Hematopoietic multipotent progenitor cell treated with erythropoietin and hydrocortisone succinate and interleukin-3 and kit ligand, for 17 days (in vitro differentiated cells): Measurements from ENCODE around the gene HPS1.

ENCODE experiments used
- DNase-seq: peaks from one replicate; pipeline ENCODE4 v3.0.0-alpha.2; 2015; ENCODE audit warnings: low spot score

HPS1 gene

GRCh38 chr10:98432330-98432729, 14.4 kb downstream of the HPS1 start:
- DNase-seq: no peak

DNA sequence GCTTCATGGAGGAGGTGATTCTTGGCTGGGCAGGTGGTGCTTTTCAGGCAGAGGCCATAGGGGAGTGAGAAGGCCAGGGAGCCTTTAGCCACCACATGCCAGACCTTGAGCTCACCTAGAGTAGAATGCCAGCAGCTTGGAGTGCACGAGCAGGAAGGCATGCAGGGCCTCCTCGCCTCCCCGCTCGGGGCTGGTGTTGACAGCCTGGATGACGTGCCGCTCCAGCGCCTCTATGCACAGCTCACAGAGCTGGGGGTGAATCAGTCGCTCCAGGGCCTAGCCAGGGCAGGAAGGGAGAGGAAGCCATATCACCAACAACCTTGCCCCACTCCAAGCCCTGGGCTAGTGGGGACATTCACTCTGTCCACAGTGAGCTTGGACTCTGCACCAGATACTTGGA, 15.7 kb downstream of the HPS1 start:
- no peak for DNase-seq

GRCh38 chr10:98430427-98430826, 16.3 kb downstream of the HPS1 start:
- no peak for DNase-seq

GRCh38 chr10:98429320-98430072, 17.2 kb downstream of the HPS1 start:
- DNase-seq: no peak

DNA sequence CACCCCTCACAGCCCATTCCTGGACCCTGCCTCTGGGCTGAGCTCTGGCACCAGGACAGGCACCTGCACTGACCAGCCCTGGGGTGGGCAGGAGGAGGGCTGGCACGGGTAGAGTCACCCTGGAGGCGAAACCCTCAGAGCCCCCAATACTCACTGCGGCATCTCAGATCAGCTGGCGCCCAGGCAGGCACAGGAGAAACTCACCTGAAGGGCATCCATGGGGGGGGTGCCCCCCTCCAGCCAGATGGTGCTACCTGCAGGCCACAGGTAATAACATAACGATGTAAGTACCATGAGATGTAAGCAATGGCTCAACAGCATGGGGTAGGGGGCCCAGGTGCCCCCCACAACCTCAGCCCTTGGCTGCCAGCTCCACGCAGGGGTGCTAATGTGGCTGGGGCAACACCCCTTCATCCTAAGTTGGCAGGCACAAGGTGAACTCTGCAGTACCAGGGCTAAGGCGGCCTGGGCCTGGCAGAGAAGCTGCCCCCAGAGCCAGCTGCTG, 19.7 kb downstream of the HPS1 start:
- no peak for DNase-seq

DNA sequence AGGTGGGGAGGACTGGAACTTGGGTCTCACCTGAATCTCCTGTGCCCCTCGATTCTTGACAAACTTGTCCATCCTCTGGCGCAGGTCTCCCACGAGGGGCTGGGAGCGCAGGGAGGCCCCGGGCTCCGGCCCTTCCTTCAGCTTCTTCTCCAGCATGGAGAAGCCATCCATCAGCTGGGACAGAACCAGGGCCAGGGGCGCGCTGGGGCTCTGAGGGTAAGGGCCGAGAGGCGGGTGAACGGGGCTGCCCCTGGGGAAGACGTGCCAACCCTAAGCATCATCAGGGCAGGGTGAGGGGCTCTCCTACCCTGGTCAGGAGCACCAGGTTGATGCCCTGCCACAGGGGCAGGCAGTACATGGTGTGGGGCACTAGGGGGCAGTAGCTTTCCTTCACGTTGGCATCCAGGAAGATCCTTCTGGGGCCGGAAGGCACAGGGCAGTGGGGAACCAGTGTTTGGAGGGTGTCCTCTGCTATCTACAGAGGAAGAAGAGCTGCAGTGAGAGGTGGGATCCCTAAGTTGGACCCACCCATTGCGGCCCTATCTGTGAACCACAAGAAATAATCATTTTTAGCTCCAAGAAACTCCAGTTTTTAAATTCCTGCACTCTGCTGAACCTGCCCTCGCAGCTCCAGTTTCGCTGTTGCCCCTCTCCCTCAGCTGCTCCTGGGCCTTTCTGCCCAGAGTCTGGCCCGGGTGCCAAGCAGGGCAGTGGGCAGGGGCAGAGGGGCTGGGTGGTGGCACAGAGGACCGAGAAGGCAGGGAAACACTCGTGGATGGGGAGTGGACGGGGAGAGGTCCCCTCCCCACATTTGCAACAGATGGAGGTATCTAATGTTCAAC, 21.0 kb downstream of the HPS1 start:
- peak; percentile 86 for DNase-seq

GRCh38 chr10:98424295-98425254, 22.2 kb downstream of the HPS1 start:
- no peak for DNase-seq

- no peak for DNase-seq
Measured at GRCh38 chr10:98423691-98424120, 23.0 kb downstream of the HPS1 start.

DNA sequence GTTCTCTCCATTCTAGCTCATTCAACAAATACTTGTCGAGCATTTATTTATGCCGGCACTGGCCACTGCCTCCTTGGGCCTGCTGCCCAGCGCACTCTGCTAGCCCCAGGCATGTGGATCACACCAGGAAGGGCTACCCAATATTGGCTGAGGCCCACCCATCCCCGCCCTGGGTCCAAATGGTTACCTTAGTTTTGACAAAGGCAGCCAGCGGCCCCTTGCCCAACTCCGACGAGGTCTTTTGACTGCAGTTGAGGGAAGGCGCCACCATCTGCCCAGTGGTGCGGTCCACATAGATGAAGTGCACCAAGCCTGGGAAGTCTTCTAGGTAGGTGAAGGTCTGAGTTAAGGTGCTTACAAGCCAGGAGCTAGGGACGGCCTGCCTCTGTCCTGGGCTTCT, 24.6 kb downstream of the HPS1 start:
- DNase-seq: no peak

GRCh38 chr10:98420786-98421185, 25.9 kb downstream of the HPS1 start:
- DNase-seq: no peak

DNA sequence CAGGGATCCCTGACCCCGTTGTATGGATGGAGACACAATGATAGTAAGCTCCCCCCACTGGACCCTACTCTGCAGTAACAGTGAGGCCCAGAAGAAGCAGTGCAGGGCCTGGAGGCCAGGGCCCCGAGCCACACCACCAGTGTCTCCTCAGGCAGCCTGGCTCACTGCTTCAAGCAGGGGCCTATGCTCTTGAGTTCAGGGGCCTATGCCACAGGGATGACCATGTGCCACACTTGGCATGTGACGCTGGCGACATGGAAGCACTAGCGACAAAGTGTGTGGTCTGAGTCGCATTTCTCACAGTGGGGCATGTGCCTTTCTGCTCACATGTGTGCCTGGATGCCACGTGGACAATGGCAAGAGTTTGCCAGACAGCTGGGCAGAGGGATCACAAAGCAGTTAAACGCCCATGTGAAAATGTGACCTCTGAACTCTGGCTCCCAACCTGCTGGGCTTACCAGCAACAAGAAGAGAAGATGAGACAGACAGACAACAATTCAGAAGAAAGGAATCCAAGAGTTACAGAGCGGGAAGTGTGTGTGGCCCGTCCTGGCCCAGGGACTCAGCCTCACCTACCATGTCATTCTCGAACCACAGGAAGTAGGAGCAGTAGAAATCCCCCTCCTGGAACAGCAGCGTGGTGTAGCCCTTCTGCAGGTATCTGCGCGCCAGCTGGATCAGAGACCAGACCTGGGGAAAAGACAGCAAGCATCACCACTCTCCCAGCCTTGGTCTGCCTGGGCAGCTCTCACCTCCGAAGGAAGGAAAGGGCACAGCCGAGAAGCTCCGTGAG, 27.1 kb downstream of the HPS1 start:
- no peak for DNase-seq

DNA sequence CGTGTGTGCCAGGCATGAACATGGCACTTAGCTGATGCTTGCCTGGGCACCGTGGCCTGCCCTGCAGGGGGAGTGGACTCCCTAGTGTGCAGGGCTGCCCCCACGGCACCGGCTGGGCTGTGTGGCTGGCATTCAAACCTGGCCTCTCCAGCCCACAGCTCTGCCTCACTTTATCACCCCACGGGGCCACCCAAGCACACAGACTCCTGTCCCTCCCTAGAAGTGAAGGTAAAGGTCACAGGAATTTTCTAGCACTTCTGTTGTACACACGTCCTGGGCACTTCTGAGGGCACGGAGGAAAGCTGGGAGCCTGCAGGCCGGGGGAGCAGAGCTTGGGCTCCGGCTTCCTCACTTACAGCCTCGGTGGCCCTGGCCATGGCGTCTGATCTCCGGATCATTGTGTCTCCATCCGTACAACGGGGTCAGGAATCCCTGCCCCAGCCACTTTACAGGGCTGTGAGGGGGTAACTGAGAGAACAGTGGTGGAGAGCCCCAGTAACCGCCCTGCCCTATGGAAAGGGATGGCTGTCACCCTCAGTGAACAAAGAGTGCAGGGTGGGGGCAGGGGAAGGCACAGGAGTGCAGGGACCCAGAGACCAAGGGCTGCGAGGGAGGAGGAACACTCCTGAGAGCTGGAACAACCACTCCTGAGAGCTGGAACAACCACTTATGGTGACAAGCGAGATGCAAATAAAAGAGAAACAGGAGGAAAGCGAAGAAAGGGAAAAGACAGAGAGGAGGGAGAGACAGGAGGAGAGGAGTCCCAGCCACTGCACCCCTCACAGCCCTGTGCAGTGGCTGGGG, 27.9 kb downstream of the HPS1 start:
- no peak for DNase-seq

DNA sequence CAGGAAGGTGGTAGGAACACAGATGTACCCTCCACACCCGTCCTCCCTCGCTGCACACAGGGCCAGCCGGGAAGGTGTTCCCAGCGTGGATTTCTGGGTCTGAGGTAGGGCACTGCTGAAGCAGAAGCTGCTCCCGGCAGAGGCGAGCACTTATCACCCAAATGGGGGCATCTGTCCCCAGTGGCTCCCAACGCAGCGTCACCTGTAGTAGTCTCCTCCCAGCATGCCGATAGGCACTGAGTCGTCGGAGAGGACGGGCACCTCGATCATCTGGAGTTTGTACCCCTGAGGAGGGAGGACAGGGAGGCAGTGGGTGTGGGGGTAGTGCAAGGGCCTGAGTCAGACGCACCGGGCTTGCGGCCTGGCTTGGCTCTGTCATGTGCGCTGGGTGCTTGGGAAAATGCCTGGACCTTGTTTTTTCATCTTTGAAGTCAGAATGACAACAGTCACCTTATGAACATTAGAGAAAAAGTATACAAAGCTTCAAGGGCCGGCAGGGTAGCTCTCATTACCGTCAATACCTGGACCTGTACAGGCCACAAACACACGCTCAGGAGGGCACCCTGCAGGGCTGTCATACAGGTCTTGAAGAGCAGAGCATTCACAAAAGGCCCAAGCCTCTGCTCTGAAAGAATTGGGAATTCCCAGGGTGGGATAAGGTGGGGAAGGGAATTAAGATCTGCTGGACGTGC, 28.6 kb downstream of the HPS1 start:
- DNase-seq: no peak

DNA sequence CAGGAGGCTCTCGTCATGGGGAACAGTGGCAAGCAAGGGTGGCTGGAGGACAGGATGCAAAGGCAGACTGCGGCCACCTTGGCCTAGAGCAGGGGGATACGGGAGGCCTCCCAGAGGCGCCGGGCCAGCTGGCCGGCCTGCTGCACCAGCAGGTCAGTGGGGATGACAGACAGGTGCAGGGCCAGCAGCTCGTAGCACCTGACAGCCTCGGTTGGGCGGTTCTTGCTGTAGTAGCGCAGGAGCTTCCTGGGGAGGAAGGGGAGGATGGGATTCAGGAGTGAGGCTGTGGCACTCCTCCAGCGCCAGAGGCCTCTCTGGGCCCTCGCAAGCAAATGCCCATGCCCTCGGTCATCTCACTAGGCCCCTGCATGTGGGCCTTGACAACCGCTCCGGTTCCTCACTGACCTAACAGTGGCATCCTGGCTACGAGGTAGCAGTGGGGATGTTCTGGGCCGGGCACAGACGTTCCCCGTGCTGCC, 29.2 kb downstream of the HPS1 start:
- DNase-seq: no peak

DNA sequence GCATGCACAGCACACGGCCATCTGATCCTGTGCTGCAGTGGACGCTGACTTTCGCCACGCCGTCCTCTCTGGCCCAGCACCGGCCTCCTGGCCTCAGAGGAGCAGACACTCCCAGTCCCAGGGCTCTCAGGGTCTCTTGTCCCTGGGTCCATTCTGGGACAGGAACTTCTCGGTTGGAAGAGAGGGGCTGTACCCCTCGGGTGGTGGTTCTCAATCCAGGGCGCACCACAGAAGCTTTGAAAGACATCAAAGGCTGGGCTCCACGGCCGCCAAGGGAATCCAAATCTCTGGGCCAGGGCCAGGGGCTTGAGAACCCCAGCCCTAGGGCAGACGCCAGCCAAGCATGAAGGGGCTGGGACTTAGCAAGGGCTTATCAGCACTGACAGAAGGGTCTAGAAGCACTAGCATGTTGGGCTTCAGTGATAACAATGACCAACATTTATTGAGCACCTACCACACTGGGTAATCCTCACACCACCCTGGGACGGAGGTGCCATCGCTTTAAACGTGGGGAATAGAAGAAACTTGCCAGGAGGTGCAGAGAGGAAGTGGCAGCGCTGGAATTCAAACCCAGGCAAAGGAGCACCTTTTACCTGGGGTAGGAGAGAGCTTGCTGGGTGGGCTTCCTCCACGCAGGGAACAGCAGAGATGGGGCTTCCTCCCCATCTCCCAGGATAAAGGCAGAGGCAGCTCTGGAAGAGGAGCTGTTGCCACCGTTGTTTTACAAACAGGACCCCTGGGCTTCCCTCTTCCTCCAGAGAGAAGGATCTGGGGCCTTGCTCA, 29.9 kb downstream of the HPS1 start:
- peak; percentile 55 for DNase-seq

DNA sequence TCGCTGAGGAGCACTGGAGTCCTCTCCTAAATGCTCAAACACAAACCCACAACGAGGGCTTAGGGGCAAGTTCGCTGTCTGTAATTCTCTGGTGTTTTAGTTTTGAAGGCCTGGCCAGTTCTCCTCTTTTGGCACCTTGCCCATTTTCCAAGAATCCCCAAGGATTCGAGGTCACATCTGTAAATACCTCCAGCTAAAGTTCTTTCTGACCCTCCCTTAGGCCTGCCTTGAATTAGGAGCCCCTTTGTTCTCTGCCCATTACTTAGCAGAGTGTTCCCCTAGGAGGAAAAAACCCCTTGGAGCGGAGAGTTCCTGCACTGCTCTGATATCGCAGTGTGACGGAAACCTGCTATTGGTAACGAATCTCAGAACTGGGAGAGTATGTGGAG, 31.0 kb downstream of the HPS1 start:
- DNase-seq: no peak

DNA sequence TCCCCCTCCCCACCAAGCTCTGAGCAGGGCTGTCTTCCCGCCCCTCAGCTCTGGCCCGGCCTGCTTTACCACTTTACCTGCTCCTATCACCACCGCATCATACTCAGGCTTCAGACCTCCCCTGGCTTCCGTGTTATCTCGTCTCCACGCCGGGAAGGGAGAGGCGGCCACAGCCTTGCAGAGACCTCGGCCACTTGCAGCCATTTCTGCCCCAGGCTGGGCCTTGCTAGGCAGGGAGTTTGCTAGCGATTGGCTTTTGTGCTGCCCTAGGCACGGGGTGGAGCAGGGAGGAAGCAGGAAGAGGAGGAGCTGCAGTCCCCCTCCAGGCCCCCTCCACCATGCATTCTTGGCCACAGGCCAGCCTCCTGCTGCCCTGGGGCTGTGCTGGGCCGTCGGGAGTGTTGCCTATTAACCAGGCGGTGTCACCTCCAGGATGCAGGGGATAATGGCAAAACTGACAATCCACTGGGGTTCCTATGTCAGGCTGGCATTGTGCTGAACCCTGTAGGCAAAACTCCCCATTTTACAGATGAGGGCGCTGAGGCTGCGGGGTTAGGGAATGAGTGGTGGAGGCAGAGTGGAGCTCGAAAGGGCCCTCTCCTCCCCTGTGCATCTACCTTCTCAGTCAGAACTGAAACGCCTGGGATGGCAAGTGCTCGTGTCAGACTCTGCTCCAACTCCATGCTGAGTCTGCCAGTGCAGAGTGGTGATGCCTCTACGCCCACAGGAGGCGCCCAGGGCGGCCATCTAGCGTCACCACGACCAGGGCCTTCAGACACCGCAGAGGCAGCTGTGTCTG, 31.6 kb downstream of the HPS1 start, which contains the start of gene PYROXD2:
PYROXD2 (minus strand) TSS at position 251 of the 799 bp plus-strand sequence; CDS start at position 204, 47 bp downstream.
- peak; percentile 83 for DNase-seq

- DNase-seq: no peak
Measured at GRCh38 chr10:98414578-98414931, 32.2 kb downstream of the HPS1 start.
